NB4 (cell line): ENCODE results near the gene EVA1B.

Experiments used
- POLR2A ChIP-seq: IDR thresholded peaks from 2 replicates; pipeline ENCODE4 v1.6.1; 2011; ENCODE audit warnings: mild to moderate bottlenecking; ENCODE audit not compliant: insufficient read length; ENCODE audit errors: extremely low read depth
- TF ChIP-seq, protein P1 (sequence below): IDR thresholded peaks from one replicate; pipeline ENCODE4 v1.5.1; 2012; ENCODE audit warnings: low read depth, low read length

DNA sequence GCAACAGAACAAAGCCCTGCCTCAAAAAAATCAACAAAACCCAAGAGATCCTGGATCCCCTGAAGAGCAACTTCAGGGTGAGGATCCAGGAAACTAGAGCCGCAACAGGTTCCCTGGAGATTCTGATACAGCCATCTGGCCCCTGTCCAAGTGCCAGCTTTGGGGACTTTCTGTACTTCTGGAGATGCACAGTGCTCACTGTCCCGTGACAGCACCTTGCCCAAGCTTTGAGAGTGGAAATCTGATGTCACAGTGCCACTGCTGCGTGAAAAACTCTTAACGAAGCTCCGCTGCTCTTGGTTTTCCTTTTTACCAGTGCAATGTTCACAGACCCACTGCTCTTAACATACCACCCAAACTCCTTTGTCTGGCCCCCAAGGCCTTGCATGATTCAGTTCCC is 35.9 kb upstream of the EVA1B start:
- TF ChIP-seq, protein P1, sequence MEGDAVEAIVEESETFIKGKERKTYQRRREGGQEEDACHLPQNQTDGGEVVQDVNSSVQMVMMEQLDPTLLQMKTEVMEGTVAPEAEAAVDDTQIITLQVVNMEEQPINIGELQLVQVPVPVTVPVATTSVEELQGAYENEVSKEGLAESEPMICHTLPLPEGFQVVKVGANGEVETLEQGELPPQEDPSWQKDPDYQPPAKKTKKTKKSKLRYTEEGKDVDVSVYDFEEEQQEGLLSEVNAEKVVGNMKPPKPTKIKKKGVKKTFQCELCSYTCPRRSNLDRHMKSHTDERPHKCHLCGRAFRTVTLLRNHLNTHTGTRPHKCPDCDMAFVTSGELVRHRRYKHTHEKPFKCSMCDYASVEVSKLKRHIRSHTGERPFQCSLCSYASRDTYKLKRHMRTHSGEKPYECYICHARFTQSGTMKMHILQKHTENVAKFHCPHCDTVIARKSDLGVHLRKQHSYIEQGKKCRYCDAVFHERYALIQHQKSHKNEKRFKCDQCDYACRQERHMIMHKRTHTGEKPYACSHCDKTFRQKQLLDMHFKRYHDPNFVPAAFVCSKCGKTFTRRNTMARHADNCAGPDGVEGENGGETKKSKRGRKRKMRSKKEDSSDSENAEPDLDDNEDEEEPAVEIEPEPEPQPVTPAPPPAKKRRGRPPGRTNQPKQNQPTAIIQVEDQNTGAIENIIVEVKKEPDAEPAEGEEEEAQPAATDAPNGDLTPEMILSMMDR: no peak
- TF ChIP-seq POLR2A: no peak
